Subcutaneous adipose tissue (tissue), 4 donors: ENCODE data around the gene SNAI1. TPM values are rescaled to one million over a fixed set of nuclear protein-coding genes. Genes with fewer than 3 reads are reported as not detected.

Experiments
- CTCF ChIP-seq: fragments of 450-650 bp; IDR thresholded peaks from one replicate; pipeline ENCODE4 v1.5.1; 2016; ENCODE audit warnings: low read depth, mild to moderate bottlenecking, control low read depth, antibody characterized with exemption, moderate library complexity
- total RNA-seq, 4 donors: library from RNA; depleted of rRNA; stranded (reverse); fragments of >200 nt; gene quantifications; one replicate each; pipeline ENCODE4 v1.1.0, GENCODE V29; 2016

SNAI1 gene
- total RNA-seq, 4 donors from 2014 or later = 1.2 to 5.5 (median 4.2) TPM

- TF ChIP-seq CTCF = no peak
These were observed 40.5 kb upstream of the SNAI1 start for GRCh38 chr20:49942303-49942702.

GRCh38 chr20:49942942-49943341 is 39.8 kb upstream of the SNAI1 start:
- TF ChIP-seq CTCF = no peak

GRCh38 chr20:49945306-49945700 is 37.5 kb upstream of the SNAI1 start:
- TF ChIP-seq CTCF = no peak

GRCh38 chr20:49945701-49946477 is 36.9 kb upstream of the SNAI1 start:
- no peak for TF ChIP-seq CTCF

- no peak for TF ChIP-seq CTCF
These were observed 34.6 kb upstream of the SNAI1 start for GRCh38 chr20:49948178-49948577.

GRCh38 chr20:49948809-49949507 is 33.8 kb upstream of the SNAI1 start:
- TF ChIP-seq CTCF = no peak

- TF ChIP-seq CTCF = no peak
These were observed 31.6 kb upstream of the SNAI1 start for GRCh38 chr20:49951151-49951550.
